GM04504 (cell line): ENCODE data around the gene ELMO1.

Experiments used
- DNase-seq: peaks from one replicate; pipeline ENCODE4 v3.0.0-alpha.2; 2012; ENCODE audit warnings: low read depth

ELMO1 gene

DNA sequence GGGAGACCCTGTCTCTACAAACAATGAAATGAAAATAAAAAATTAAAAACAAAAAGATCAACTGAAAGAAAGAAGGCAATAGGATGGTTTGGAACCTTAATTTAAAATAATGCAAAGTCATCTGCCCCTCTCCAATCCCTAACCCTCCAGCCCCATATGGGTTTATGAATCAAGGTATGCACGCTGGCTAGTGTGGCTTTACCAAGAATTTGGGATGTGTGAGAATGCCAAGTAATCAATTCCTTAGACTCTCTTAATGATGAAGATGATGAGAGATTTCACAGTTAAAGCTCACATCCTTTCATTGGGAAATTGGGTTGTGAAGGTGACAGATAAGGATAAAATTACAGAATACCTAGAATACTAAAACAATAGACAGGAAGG, 577.3 kb downstream of the ELMO1 start:
- no peak for DNase-seq

DNA sequence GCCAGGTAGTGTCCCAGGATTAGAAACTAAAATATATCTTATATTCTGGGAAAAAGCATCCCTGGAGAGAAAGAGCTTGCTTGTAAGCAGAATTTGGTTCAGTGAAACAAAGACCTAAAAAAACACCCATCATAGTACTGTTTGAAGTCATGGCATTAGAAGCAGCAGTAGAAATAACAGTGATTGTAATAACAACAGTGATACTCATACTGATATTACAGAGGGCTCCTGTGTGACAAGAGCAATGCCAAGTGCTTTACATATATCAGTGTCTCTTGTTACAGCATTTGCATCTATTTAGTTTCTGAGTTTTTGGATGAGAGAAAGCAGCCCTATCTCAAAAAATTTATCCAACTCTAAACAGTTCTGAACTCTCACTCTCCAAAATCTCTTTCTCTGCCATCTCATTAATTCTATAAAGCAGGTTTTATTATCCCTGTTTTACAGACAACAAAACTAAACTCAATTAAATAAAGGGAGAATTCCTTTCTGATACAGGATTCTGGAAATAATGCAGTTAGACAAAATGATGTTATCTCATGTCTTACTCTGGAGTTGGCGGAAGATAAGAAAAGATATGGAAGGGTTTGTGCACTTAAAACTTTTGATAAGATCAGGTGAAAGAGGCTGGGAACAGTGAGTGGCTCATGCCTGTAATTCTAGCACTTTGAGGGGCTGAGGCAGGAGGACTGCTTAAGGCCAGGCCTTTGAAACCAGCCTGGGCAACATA, 577.9 kb downstream of the ELMO1 start:
- no peak for DNase-seq

DNA sequence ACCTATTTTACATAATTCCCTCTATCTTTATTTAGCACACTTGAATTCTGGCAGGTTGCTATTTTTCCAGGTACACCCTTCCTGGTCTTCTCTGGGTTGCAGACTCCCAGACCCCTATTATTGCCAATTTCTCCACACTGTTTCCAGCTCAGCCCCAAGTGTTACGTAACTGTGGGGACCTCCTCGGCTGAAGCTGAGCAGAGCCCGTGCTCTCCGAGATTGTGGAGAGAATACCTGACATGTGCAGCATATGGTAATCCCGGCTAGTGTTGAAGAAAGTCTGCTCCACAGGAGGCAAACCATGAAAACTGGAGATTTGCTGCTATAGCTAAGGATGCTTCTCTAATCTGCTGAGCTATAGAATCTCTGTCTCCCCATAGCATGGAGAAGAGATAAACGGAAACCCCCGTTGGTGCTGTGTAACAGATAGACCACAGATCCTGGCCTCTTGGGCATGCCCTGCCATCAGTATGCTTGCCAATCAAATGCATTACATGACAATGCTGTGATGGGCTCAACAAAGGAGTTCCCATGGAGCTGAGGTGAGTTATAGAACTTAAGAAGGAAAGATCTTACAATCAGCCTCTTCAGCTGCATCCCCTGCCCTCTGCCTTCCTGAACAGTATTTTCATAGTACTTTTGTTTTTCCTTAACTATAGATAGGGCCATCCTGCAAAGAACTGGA, 579.8 kb downstream of the ELMO1 start:
- DNase-seq, result no peak

DNA sequence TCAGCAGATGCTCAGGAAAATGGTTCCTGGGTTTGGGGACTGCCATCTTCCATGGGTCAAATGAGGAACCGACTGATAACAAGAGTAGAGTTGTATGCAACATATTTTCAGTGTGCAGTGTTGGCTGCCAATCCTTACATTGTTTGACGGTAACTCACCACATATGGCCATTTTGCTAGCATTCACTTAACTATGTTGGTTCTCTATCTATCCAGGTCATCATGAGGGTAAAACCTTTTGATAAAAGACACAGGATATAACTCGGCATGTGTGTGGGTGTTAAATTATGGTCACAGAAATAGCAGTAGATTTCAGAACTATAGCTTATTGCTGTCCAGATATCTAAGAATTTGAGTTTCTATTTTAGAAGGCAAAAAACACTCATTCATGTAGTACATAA, 583.6 kb downstream of the ELMO1 start:
- no peak for DNase-seq

DNA sequence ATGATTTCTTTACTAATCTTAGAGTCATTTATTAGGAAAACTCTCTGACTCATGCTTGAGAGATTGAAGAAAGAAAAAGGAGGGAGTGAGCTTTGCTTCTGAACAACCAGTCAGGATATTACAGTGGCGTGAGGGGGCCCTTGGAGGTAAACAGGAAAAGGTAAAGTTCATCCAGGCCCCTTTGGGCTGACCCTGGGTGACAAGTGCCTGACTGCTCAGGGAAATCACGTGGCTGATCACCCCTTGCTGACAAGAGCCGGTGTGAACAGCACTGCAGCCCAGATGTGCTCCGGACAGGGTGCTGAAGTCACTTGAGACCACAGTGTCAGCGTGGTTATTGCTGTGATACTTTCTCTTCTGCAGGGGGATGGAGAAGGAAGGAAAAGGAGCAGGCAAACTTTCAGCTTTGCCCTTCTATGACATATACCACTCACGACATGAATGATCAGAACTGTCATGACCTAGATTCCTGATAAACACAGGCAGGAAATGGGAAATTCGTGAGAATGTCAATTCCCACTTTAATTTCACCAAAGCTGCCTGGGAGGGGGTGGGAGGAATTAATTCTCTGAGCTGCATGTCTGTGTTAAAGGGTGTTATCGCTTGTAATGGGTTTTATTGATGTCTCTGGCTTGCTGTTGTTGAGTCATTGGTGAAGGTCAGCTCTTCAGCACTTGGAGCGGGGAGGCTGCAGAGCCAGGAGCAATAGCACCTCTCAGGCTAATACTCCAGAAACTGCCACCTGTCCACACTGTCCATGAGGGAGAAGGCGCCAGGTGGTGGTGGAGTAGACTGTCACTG, 584.6 kb downstream of the ELMO1 start:
- DNase-seq, result no peak

DNA sequence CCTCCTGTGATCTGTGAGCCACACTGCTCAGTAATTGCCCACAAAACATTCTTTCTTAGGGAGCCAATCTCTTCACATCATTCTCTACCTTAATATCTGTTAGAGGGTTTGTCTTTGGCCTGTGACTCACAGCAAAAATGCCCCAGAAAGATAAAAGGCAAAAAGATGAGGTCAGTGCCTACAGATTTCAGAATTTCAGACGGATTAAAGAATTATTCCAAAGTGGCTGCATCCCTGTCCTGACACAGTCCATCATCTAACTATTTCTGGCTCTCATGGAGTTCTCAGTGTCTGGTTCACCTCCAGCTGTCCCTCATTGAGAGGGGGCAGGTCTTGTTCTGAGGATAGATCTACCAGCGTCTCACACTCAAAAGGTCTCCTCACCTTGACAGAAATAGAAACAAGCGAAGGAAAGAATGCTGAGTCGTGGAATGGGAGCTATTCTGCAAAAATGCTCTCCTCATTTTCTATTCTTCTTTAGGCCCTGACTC, 585.8 kb downstream of the ELMO1 start:
- no peak for DNase-seq

DNA sequence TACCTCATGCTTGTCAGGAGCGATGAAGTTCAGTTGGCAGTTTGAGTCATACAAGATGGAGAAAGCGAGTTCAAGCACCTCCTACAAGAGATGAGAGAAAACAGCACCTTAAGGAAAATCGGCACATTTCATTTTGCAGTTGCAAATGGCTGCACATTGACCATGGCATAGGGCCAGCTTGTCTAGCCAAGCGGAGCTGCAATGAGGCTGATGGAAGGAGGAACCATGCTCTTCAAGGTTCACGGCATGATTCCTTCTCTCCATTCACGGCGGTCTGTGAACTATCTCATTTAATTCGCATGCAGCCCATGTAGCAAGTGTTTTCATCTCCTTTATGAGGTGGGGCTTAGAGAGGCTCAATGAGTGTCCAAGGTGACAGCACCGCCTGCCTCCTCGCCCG, 587.0 kb downstream of the ELMO1 start:
- no peak for DNase-seq

DNA sequence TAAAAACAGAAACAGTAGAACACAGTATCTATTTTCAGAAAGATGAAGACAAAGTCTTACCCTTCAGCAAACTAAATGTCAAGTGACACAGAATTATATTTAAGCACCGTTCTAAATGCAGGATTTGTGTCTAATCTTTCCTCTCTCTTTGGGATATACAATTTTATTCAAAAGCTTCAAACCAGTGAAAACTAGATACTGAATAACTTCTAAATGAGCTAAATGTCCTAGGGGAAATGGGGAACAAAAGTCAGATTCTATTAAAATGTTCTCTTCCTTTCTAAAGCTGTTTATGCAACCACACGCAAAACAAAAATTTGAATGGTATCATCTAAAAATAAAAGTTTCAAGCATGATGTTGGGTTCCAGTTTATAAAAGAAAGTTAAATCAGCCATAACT, 588.0 kb downstream of the ELMO1 start:
- no peak for DNase-seq

DNA sequence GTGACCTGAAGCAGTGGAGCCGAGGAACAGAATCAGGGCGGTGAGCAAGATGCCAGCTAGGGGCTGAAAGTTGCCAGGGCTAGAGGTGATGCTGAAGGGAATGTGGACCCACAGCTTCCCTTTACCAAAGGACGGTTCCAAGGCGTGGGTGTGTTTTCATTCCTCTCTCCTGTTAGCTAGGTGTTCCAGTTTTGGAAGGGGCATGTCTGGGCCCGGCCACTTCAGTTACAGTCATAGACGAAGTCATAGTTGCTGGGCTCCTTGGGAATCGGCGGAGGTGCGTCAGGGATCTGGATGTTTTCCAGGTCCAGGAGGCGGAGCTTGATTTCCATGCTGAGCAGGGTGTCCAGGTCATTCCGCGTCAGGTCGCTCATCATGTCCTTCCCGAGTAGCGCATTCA, 593.3 kb downstream of the ELMO1 start:
- DNase-seq, result no peak

DNA sequence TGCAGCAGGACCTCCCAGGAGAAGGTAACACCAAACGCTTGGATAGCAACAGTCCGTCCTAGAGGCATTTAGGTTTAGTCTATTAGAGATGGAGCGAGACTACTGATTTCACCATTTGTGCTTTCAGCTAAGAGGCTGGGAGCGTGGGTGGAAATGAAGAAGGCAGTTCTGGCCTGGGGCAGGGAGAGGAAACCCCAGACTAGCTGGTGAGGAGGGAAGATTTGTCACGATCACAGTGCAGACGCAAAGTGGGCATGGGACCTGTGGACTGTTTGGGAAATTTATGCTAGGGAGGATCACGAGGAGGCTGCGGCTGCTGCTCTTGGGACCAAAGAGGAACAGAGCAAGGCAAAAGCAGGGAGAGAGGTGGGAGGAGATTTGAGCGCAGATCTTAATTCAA, 594.0 kb downstream of the ELMO1 start:
- DNase-seq, result no peak

DNA sequence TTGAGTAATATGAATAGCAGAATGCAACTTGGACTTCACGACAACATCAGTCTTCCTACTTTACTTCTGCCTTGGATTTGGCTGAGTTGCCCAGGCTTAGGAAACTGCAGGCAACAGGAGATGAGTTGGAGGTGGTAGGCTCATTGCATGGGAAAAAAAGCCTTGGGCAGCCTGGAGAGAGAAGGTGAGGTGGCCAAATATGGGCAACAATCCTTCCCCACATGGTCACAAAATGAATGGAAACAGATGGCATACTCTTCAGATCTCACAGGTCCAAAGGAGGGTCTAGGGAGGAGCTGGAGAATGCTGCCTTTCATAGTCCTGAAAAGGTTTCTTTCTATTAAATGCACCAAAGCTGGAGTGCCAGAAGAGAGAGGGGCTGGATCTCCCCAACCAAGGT, 595.7 kb downstream of the ELMO1 start:
- DNase-seq, result no peak

DNA sequence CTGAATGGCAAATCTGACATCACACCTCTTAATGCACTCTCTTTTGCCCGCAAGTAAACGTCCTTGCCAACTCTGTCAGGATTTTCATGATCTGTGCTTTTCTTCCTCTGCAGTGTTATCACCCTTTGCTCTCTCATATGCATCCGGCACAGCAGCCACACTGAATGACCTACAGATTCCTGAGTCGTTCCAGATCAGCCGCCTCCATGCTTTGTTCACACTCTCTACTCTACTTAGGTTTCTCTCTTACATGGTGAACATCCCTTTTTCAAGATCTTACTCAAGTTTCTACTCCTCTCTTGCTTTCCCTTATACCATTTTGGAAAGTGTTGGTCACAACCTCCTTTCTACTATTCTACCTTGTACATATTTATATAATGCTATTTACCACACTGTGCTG, 596.6 kb downstream of the ELMO1 start:
- DNase-seq, result no peak

DNA sequence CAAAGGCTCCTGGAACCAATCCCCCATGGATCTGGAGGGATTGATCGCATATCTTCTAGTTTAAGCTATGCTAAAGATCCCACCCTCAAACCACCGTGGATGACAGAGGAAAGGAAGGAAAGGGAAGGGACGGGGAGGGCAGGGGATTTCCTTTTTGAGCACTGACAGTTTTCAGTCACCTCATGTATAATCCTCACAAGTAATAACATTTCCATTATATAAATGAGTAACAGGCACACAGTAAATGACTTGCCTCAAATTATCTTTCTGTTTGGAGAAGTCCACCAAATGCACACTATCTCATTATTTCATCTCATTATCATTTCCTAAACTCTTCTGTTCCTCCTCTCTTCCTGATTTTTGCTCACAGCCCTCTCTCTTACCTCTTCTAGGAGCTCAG, 597.3 kb downstream of the ELMO1 start:
- no peak for DNase-seq

DNA sequence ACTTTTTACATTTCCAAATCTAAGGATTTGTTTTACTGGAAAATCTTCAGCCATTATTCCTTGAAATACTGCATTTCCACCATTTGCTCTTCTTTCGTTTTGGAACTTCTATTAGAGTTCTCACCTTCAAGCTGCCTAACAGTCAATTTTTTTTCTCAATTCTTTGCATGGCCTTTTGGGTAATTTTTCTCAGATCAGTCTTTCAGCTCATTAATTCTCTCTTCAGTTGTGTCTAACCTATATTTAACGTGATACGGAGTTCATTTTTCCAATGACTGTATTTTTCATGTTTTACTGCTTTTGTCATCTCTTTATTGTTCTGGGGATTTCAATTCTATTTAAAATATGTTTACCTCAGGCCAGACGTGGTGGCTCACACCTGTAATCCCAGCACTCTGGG, 600.7 kb downstream of the ELMO1 start:
- DNase-seq, result no peak

DNA sequence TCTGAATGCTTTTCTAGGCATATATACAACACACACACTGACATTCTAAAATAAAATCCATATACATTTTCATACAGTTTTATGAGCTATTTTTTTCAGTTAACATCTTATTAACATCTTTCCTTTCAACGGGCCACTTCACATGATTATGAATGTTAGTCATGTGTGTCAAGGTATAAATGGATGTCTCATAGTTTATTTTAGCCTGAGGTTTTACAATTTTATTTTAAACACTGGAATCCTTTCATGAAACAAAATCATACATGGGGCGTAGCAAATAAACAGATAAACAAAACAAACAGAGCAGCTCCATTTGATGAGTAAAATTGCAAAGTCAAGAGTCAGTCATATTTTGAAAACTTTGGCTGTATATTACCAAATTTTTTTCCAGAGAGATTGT, 604.3 kb downstream of the ELMO1 start:
- DNase-seq, result no peak

DNA sequence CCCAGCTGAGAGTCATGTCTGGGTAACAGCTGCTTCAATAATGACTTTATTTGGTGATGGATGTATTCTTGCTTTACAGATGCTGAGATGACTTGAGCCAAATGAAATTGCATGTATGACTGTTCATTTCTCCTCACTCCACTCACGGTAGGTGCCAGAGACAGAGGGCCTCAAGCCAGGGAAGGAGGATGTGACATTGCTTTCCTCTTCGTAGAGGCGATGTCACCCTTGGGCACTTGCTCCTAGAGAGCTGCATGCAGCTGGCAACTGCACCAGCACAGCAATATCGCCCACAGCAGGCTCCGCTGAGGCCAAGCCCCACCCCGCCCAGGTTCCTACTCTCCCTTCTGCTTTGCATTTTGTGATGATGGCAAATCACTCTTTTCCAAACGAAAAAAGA, 607.8 kb downstream of the ELMO1 start:
- DNase-seq, result no peak

DNA sequence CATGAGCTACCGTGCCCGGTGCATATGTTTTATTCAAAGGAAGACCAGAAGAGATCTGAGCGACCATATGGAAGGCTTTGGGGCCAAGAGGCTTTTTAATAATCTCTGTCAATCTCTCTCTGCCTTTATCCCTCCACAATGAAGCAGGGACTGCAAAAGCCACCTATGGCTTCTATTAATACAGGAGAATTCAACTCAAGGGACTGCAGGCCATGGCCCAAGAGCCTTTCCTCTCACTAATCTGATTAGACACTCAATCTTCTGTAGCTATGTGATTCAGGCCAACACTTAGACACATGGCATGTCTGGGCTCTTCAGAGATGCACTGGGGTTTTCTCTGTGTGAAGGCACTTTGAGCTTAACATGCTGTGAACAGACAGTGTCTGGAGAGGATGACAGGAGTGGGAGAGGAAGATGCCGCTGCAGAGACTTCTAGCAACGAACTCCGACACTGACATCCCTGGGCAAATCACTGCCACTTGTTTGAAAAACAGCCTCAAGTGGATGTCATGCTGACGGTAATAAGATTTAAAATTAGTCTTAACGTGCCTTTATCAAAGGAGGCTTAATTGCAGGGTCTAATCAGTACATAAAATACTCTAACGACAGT, 609.9 kb downstream of the ELMO1 start:
- no peak for DNase-seq

DNA sequence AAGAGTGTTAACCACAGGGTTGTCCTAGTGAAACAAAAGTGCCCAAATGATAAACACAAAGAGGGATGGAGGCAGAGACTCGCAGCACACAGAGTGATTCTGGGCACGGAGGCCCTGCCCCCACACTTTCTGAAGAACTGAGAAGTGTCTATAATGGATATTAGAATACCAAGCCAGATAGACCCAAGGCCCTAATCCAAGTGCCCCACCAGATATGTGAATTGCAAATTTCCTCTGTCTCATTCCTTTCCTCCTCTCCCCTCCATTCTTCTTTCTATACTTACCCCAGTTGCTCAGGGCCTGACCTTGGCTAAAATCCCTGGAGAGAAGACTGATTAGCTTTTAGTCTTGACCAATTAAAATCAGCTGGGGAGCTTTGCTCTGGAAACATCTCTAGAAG, 617.6 kb downstream of the ELMO1 start:
- DNase-seq, result no peak

DNA sequence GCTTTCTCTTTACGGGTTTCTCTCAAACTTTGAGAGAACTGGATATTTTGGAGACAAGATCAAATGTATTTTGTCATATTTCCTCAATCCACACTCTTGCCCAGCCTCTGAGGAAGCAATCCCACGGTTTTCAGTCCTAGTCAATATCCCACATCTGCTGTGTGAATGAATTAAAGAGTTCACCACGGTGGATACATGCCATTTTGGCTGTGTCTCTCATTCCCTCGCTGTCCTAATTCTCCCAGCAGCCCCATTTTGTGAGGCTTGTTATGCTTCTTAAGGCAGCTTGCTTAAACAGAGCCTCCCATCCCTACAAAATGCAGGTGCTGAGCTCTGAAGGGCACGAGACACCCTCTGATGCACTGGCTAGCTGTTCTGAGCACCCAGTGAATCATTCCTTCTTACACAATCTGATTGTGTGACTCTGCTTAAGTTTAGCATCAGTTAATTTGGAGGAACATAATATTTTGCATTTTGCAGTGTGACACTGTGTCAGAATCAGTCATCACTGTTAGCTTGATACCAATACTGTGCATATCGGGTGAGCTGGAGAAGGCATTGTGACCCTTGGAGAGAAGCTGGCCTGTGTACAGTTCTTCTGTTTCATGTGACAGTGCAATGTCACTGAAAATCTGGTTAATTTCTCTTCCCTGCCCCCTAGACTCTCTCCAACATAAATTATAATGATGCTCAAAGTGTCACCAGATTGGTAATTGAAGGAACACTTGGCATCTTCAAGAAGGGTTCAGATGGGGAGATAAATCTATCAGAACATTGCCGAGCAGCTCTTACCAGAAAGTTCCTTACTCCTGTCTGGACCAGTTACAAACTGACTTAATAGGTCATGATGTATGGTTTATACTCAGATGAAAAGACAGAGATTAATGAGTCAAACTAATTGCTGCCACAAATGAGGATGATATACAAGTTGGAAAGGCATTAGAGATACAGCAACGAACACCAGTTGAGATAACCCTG, 620.6 kb downstream of the ELMO1 start:
- no peak for DNase-seq

DNA sequence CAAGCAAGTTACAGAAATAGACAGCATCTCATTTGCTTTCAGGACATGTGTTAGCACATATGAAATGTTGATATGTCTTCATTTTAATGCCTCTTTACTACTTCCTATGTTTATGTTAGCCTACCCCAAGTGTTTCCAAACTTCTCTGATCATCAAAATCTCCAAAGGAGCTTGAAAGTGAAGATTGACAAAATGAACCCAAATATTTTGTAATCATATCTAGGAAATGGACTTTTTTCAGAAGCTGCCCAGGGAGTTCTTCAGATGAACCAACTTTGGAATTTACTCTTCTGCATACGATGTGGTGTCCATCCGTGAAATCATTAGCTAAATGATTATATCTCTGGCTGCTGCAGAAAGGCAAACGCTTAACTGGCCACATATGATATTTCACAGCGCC, 623.2 kb downstream of the ELMO1 start:
- no peak for DNase-seq

DNA sequence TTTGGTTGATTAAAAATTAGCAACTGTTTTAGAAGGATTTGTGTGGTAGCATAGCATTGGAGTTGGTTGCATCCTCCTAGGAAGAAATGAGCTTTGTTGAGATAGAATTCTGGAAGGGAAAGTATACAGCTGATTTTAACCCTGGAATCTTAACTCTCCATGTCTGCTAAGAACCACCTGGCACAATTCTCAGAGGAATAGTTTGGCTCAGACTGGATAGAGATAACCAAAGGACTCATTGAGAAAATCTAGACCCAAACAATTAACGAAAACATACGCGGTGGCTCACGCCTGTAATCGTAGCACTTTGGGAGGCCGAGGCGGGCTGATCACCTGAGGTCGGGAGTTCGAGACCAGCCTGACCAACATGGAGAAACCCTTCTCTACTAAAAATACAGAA, 625.3 kb downstream of the ELMO1 start:
- no peak for DNase-seq
